Right ventricle myocardium inferior (tissue), 1 donor: ENCODE data around the gene BRIP1. TPM values are rescaled to one million over a fixed set of nuclear protein-coding genes. Genes with fewer than 3 reads are reported as not detected.
"Not testable (repeated sequence)": the region's sequence is repeated elsewhere in the genome, so short reads cannot be mapped to it uniquely, and the experiment has no call there.

ENCODE experiments used
- ATAC-seq: fragments of 200-7000 bp; cut with Tn5 transposase; one replicate; pipeline ENCODE4 v1.9.1; 2020; ENCODE audit warnings: mild to moderate bottlenecking, moderate library complexity
- DNase-seq: peaks from one replicate; pipeline ENCODE4 v3.0.0; 2021; ENCODE audit errors: missing footprints
- intact Hi-C: fragments of 100-400 bp; cut with DNase I; formaldehyde crosslinking; loops from one replicate; pipeline ENCODE4 v1.11.0; 2022
- total RNA-seq: library from RNA; stranded (reverse); fragmentation: NEBNext Ultra II Directional; extraction: Animal tissue kit (Norgen Biotek cat#: 25700); gene quantifications from one replicate; pipeline ENCODE4 v1.2.1, GENCODE V29; 2021
- donor health status: DM: no; HTN: yes; CAD: no; lungs with severe emphysema.

Gene BRIP1
- total RNA-seq, 1 donor from 2014 or later: 0.24 TPM

DNA sequence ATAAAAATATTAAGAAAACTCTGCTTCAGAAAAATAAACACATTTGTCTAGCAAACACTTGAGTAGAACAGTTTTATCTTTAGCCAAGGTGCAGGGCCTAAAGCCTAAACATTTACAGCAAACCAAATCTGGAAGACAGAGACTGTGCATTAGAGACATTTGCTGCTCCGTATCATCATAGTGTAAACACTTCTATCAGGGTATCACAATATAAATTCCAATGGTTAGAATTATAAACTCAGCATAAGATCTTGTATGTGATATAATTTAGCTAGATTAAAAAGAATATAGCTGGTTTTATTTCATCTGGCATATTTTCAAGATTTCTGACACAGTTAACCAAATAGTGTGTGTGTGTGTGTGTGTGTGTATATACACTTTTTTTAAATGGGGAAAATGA is 138.6 kb downstream of the BRIP1 start:
- DNase-seq (no peak), ATAC-seq (no peak)
- intact Hi-C loops: no loop called here

DNA sequence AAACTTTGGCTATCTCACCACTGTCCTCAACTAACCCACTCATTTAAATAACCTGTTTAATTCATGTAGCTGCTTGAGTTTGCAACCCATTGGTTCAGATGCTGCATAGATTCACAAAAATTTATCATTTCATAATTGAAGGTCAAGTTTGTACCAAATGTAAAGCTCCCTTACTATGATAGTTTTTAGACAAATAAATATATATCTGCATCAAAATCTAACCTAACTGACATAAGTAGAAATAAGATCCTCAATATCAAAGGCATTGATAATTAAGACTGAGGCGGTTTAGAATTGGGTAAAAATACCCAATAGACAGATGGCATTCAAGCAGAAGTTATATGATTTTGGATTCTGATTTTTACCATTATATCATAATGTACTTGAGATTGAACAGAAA is 139.4 kb downstream of the BRIP1 start:
- no peak for ATAC-seq
- DNase-seq: no peak
- intact Hi-C loops: no loop called here

DNA sequence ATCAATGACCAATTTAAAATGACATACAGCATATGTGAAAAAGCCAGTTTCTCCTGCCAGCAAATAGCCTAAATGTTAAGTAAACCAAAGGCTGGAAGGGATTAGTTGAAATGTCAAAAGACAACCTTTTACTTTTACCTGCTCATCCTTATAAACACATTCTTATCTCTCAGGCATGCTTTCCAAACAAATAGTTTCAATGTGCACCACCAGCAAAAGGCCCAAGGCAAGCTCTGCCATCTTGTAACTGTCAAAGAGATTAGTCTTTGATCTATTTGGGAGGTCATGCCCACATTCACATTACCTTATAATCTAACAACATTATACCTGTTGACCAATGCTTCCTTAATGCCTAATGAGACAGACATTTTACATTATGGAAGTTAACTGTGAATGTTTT is 140.1 kb downstream of the BRIP1 start:
- DNase-seq (no peak), ATAC-seq (no peak)
- intact Hi-C loops: no loop called here

DNA sequence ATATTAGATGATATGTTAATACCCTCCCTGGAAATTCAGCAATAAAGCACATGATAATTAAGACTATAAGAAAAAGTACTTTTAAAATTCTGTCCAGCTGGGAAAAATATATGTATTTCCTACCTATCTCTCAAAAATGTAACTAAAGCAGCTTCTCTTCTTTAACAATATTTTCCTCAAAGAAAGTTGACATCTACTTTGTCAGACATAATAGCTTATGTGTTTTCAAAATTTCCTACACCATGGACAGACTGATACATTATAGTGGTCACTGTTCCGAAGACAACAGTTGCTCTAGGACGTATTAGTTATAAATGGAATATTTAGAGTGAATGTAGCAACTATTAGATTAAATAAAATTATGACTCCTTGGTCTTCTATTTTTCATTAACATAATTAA is 140.9 kb downstream of the BRIP1 start:
- no peak for DNase-seq
- intact Hi-C loops: no loop called here
- ATAC-seq: no peak

DNA sequence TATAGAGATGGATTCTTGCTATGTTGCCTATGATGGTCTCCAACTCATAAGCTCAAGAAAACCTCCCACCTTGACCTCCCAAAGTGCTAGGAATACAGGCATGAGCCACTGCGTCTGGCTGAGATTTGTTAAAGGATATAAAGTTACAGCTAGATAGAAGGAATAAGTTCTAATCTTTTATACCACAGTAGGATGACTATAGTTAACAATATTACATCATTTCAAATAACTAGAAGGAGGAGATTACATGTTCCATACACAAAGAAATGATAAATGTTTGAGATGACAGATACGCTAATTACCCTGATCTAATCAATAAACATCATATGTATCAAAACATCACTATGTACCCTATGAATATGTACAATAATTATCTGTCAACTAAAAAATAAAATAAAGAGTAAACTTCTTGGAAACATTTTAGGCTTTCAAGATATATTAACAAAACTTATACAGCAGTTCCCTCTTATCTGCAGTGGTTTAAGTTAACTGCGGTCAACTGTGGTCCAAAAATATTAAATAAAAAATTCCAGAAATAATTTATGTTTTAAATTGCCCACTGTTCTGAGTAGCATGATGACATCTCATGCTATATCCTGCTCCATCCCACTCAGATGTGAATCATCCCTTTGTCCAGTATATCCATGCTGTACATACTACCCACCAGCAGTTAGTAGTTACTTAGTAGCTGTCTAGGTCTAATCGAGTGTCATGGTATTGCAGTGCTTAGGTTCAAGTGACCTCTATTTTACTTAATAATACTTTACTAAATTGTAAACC is 143.1 kb downstream of the BRIP1 start:
- intact Hi-C loops: no loop called here
- DNase-seq (no peak), ATAC-seq (no peak)

DNA sequence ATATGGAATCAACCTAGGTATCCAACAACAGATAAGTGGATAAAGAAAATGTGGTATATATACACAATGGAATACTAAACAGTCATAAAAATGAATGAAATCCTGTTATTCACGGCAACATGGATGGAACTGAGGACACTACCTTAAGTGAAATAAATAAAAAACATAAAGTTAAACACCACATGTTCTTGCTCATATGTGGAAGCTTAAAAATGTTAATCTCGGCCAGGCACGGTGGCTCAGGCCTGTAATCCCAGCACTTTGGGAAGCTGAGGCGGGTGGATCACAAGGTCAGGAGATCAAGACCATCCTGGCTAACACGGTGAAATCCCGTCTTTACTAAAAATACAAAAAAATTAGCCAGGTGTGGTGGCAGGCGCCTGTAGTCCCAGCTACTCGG is 144.1 kb downstream of the BRIP1 start:
- DNase-seq, intact Hi-C loops, ATAC-seq: not testable (repeated sequence)

DNA sequence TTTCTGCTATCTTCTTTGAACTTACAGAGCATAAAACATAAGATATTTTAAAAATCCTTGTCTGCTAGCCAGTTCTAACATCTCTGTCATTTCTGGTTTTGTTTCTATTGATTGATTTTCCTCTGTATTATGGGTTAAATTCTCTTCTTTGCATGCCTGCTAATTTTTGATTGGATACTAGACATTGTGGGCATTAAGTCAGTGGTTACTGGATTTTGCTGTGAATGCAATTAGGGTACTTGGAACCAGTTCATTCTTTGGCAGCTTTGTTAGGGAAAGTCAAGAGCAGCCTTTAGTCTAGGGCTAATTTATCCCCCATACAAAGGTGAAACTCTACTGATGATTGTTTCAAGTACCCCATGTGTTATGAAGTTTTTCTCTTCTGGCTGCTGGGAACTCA is 145.3 kb downstream of the BRIP1 start:
- intact Hi-C loops: no loop called here
- ATAC-seq (no peak), DNase-seq (no peak)

DNA sequence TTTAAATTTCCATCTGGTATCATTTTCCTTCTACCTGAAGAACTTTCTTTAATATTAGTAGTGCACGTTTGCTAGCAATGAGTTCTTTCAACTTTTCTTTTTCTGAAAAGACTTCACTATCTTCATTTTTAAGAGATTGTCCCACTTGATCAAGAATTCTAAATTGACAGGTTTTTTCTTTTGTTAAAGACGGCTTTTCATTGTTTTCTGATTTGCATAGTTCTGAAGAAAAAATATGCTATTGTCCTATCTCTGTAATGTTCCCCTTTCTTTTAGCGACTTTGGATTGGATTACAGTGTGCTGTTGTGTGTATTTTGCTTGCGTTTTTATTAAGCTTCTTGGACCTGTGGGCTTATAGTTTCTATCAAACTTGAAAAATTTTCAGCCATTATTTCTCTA is 146.0 kb downstream of the BRIP1 start:
- intact Hi-C loops: no loop called here
- ATAC-seq: no peak

DNA sequence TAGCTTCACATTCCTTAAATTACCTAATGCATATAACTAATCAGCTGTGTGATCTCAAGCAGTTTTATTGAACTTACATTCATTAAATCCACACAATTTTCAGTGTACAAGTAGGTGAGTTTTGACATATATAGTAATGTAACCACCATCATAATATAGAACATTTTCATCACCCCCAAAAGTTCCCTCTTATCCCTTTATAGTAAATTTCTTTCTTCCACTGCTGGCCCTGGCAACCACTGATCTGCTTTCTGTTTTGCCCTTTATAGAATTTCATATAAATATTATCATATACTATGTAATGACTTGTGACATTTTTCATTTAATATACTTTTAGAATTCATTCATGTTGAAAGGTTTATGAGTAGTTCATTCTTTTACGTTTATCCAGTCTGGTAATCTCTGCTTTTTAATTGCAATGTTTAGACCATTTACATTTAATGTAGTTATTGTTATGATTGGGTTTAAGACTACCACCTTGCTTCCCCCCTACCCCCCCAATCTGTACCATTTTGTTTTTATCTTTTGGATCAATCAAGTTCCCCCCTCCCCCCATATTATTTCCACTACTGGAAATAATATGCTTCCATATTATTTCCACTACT is 147.0 kb downstream of the BRIP1 start:
- ATAC-seq (no peak), DNase-seq (no peak)
- intact Hi-C loops: no loop called here

More for the DNA sequence above, 146.0 kb downstream of the BRIP1 start:
- DNase-seq: no peak

DNA sequence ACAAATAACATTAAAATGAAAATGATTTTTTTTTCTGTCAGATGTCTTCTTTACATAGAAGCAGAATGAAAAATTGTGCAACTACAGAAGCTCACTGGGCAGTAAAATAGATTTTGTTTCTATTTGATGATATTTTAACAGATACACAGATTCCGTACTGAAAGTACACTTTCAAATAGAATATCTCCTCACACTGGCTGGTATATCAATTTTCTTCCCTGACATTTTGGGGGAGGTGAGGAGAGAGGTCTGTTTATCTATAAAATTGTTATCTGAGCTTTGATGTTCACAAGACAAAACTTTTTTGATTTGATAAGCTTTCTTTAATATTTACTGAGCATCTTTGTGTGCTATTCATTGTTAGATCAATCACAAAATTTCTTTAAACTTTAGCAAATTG is 148.0 kb downstream of the BRIP1 start:
- no peak for ATAC-seq
- intact Hi-C loops: no loop called here
- no peak for DNase-seq

DNA sequence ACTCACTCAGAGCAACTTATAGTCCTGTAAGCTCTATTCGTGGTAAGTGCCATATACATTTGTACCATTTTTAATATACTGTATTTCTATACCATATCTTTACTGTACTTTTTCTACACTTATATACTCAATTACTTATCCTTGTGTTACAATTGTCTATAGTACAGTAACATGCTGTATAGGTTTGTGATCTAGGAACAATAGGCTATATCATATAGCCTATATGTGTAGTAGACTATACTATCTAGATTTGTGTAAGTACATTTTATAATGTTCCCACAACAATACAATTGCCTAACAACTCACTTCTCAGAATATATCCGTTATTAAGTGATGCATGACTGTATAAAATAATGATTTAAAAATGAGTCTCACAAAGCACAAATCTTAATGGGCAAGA is 149.0 kb downstream of the BRIP1 start:
- ATAC-seq: no peak
- DNase-seq: no peak
- intact Hi-C loops: no loop called here

DNA sequence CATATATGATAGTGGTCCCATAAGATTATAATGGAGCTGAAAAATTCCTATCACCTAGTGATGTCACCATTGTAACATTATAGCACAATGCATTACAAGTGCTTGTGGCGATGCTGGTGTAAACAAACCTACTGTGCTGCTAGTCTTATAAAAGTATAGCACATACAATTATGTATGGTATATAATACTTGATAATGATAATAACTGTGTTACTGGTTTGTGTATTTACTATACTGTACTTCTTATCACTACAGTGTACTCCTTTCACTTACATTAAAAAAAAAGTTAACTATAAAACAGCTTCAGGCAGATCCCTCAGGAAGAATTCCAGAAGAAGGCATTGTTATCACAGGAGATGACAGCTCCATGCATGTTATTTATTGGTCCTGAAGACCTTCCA is 150.3 kb downstream of the BRIP1 start:
- ATAC-seq (no peak), DNase-seq (no peak)
- intact Hi-C loops: no loop called here

DNA sequence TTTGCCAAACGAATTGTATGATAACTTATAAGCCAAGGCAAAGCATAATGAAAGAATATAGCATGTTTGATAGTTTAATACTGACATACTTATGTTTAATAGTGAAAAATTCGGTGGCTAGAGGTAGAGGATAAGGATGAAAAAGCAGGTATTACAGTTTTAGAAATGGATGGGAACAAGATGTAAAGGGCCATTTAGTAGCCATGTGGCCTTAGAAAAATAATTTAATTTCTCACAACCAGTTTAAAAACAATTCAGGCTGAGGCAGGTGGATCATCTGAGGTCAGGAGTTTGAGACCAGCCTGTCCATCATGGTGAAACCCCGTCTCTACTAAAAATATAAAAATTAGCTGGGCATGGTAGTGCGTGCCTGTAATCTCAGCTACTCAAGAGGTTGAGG is 152.8 kb downstream of the BRIP1 start:
- ATAC-seq (no peak), DNase-seq (no peak)
- intact Hi-C loops: no loop called here

DNA sequence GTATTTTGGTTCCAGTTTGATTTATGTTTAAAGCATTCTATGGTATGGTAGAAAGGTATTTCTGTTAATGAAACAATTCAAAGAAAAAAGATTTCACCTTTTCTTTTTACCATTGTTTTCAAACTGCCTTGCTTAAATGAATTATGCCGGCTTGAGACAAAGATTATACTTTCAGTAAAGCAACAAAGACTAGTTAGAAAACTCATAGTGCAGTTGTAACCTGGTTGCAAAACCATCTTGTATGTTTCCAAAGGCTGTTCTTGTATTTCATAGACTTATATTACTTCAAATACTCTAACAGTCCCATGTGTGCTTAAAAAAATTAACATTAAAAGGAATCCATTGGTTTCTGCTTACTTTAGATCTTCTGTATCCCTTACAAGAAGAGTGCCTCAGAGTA is 153.8 kb downstream of the BRIP1 start:
- DNase-seq: no peak
- ATAC-seq: no peak
- intact Hi-C loops: no loop called here

DNA sequence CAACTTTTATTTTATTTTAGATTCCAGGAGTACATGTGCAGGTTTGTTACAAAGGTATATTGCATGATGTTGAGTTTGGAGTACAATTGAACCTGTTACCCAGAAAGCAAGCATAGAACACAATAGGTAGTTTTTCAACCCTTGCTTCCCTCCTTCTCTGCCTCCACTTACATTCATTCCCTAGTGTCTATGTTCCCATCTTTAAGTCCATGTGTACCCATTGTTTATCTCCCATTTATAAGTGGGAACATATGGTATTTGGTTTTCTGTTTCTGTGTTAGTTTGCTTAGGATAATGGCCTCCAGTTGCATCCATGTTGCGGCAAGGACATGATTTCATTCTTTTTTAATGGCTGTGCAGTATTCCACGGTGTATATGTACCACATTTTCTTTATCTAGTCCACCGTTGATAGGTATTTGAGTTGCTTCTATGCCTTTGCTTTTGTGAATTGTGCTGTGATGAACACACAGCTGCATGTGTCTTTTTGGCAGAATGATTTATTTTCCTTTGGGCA is 158.3 kb downstream of the BRIP1 start:
- intact Hi-C loops: no loop called here
- ATAC-seq: no peak
- DNase-seq: no peak

DNA sequence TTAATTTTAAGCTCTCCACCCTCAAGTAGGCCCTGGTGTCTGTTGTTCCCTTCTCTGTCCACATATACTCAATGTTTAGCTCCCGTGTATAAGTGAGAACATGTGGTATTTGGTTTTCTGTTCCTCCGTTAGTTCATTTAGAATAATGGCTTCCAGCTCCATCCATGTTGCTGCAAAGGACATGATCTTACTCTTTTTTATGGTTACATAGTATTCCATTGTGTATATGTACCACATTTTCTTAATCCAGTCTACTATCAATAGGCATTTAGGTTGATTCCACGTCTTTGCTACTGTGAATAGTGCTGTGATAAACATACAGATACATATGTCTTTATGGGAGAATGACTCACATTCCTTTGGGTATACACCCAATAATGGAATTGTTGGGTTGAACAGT is 160.9 kb downstream of the BRIP1 start:
- intact Hi-C loops: no loop called here
- ATAC-seq (no peak), DNase-seq (no peak)

DNA sequence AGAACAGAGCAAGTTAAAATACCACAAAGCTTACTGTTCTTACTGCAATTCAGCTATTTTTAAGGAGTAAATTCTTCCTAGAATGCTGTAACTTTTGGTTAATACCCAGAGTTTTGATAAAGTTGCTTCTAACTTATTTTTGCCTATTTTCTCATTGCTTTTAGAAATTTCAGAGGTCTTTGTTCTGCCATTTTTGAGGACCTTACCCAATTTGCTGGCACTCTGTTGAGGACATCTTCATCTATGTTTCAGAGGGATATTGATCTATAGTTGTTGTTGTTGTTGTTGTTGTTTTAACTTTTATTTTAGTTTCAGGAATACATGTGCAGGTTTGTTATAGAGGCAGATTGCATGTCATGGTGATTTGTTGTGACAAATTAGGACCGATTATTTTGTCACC is 161.3 kb downstream of the BRIP1 start:
- no peak for ATAC-seq
- intact Hi-C loops: no loop called here
- no peak for DNase-seq

DNA sequence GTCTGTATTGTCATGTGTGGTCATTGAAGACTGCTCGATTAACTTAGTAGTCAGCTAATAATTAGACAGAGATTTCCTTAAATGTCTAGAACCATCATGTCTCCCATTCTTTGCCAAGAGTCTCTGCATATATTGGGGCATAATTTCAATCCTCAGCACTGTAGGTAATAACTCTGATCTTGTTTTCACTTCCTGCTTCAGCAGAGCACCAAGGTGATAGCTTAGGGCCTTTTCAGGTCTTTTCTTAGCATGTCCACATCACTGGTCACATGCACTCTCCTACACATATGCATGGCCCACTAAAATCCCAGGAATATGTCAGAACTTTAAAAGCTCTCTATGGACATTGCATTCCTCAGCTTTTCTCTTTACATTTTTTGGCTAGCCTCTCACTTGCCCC is 162.0 kb downstream of the BRIP1 start:
- ATAC-seq (no peak), DNase-seq (no peak)
- intact Hi-C loops: no loop called here

DNA sequence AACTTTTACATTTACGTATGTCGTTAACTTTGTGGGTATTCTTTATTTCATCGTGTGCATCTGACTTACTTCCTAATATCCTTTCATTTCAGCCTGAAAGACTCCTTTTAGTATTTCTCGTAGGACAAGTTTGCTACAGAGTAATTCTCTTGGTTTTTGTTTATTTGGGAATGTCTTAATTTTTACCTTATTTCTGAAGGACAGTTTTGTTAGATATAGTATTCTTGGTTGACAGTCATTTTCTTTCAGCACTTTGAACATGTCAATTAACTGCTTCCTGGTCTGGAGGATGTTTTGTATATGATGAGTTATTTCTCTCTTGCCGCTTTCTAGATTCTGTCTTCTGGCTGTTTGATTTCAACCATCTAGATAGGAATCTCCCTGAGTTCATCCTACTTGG is 163.1 kb downstream of the BRIP1 start:
- ATAC-seq (no peak), DNase-seq (no peak)
- intact Hi-C loops: no loop called here

DNA sequence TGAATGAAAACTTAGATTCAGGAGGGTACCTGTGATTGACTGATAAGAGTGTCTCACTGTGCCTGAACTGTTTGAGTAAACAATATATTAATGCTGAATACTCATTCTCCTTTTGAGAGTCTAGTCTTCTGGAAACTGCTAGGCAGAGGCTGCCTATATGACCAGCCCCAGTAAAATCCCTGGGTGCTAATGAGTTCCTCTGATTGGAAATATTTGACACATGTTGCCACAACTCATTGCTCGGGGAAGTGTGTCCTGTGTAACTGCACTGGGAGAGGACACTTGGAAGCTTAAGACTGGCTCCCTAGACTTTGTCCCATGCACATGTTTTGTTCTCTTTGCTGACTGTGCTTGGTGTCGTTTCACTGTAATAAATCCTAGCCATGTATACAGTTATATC is 163.6 kb downstream of the BRIP1 start:
- DNase-seq (no peak), ATAC-seq (no peak)
- intact Hi-C loops: no loop called here

DNA sequence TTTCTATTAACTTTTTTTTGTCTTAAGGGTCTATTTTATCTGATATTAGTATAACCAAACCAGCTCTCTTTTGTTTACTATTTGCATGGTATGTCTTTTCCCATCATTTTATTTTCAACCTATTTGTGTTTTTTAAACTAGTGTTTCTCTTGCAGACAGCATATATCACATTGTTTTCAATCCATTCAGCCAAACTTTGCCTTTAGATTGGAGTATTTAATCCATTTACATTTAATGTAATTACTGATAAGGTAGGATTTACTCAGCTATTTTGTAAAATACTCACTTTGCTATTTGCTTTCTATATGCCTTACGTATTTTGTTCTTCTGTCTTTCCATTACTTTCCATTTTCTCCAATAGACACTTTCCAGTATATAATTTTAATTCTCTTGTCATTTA is 164.3 kb downstream of the BRIP1 start:
- DNase-seq (no peak), ATAC-seq (no peak)
- intact Hi-C loops: no loop called here
